Measurements from ENCODE around the gene PSMA3. TPM values are rescaled to one million over a fixed set of nuclear protein-coding genes. Genes with fewer than 3 reads are reported as not detected.

PSMA3 gene
- total RNA-seq, 4 donors from 2014 or later, result 98.6 to 151 (median 131) TPM

DNA sequence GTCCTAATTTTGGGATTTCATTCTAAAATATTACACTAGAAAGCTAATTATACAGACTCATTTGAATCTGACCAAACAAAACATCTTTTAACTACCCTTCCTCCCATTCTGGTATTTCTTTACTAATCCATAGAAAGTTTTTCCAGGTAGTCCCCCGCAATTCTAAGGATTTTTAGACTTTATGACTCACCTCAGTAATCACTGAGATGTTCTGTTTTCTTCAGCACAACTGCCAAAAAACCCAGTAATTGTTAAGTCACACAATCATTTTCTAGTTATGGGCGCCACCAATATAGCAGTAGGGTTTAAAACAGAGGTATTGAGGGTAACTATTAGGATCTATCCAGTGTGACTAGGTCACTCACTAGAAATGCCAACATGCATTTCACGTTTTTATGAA lies 52.1 kb downstream of the PSMA3 start:
- Histone ChIP-seq H3K4me1 (peaks cover 17 to 18% of the 10 kb centered on the region in 2 donors), H3K27ac (peak overlapping the region in 2 of 3 donors; percentile 96 to 98), H3K36me3 (peaks cover 8 to 10% of the 10 kb centered on the region in 2 donors), H3K4me3 (replicated peaks in 1 of 3) (peak overlapping the region in 2 of 3 donors; percentile 44 to 56), H3K27me3 (no peaks in the 10 kb centered on the region), H3K9me3 (no peaks in the 10 kb centered on the region)
- intact Hi-C loops (cut with DNase I), result loop anchor here (5.0 kb wide), 1 partner anchor 54 kb away; the partner anchor contains the start of gene PSMA3
- 8% methylated on average over 3 of the region's 3 CpGs for WGBS, 2 donors
- DNase-seq, result no peak
- no peak for TF ChIP-seq POLR2A (IDR thresholded peaks at IDR 0.05)
- TF ChIP-seq, protein P1, sequence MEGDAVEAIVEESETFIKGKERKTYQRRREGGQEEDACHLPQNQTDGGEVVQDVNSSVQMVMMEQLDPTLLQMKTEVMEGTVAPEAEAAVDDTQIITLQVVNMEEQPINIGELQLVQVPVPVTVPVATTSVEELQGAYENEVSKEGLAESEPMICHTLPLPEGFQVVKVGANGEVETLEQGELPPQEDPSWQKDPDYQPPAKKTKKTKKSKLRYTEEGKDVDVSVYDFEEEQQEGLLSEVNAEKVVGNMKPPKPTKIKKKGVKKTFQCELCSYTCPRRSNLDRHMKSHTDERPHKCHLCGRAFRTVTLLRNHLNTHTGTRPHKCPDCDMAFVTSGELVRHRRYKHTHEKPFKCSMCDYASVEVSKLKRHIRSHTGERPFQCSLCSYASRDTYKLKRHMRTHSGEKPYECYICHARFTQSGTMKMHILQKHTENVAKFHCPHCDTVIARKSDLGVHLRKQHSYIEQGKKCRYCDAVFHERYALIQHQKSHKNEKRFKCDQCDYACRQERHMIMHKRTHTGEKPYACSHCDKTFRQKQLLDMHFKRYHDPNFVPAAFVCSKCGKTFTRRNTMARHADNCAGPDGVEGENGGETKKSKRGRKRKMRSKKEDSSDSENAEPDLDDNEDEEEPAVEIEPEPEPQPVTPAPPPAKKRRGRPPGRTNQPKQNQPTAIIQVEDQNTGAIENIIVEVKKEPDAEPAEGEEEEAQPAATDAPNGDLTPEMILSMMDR (IDR thresholded peaks at IDR 0.05), result no peak

DNA sequence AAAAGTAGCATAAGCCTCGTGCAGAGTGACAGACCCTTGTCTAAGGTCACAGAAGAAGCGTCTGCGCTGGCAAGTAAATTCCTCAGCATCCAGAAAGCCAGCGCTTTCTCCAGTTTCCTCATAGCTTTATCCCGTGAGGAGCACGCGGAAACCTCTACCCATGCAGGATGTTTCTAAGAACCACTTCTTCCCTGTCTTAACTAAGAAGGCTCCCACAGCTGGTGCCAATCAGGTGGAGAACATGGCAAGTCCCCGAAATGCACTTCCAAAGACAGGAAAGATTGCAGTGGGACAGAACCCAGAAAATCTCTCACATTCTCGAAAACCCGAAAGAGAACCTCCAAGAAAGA lies 52.7 kb downstream of the PSMA3 start:
- intact Hi-C loops (cut with DNase I), result loop anchor here (5.0 kb wide), 1 partner anchor 55 kb away; the partner anchor contains the start of gene PSMA3
- peaks cover 17 to 18% of the 10 kb centered on the region in 2 donors for H3K4me1 ChIP-seq

DNA sequence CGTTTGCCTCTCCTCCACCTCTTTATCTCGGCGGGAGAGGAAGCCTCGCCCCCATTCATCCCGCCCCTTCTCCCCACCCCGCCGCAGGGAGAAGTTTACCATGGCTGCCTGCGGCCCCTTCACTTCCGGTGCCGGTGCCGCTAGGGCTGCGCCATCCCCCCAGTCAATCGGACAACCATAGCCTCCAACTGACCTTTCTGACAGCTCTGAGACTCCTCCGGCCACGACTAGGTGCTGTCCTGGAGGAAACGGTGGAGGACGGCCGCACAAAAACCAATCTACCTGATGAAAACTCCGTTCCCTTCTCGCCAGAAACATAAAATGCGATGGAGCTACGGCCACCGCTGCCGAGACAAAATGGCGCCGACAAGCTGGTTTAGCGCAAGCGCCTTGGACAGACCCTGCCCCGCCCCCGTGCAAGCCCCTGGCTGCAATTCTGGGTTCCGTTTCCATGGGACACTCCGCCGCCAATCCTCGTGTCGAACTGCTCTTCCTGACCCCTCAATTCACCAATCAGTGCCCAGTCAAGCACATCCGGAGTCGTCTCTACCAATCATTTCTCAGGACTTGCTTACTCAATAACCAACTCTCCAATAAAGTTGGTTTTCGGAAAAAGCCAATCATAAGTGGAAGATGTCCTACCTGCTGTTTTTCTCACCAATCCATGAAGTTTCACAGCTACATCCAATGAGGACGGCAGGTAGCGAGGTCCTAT lies 53.3 kb downstream of the PSMA3 start:
- TF ChIP-seq, protein P1 (IDR thresholded peaks at IDR 0.05), result no peak
- TF ChIP-seq POLR2A (IDR thresholded peaks at IDR 0.05), result peak; percentile 24 to 62
- peaks cover 17 to 18% of the 10 kb centered on the region in 2 donors for H3K4me1 ChIP-seq
- H3K36me3 ChIP-seq, result peaks cover 1 to 10% of the 10 kb centered on the region in 2 donors
- WGBS, 2 donors, result 0% methylated on average over 26 to 37 of the region's 40 CpGs
- H3K27me3 ChIP-seq, result no peaks in the 10 kb centered on the region
- peak overlapping the region; percentile 91 to 98 (median 96) for H3K27ac ChIP-seq
- intact Hi-C loops (cut with DNase I), result loop anchor here (5.0 kb wide), 1 partner anchor 56 kb away; the partner anchor contains the start of gene PSMA3
- peak; percentile 99 for DNase-seq
- no peaks in the 10 kb centered on the region for H3K9me3 ChIP-seq
- H3K4me3 ChIP-seq (replicated peaks in 1 of 3), result peak overlapping the region; percentile 38 to 93 (median 44)

More for the DNA sequence above, 52.7 kb downstream of the PSMA3 start:
- 0% methylated on average over 10 of the region's 10 CpGs for WGBS, 2 donors
- peak overlapping the region; percentile 91 to 98 (median 96) for H3K27ac ChIP-seq
- peaks cover 6 to 10% of the 10 kb centered on the region in 2 donors for H3K36me3 ChIP-seq
- TF ChIP-seq, protein P1 (IDR thresholded peaks at IDR 0.05), result no peak
- no peak for TF ChIP-seq POLR2A (IDR thresholded peaks at IDR 0.05)
- H3K4me3 ChIP-seq (replicated peaks in 1 of 3), result peak overlapping the region; percentile 44 to 75 (median 56)
- H3K9me3 ChIP-seq, result no peaks in the 10 kb centered on the region
- no peak for DNase-seq
- no peaks in the 10 kb centered on the region for H3K27me3 ChIP-seq

DNA sequence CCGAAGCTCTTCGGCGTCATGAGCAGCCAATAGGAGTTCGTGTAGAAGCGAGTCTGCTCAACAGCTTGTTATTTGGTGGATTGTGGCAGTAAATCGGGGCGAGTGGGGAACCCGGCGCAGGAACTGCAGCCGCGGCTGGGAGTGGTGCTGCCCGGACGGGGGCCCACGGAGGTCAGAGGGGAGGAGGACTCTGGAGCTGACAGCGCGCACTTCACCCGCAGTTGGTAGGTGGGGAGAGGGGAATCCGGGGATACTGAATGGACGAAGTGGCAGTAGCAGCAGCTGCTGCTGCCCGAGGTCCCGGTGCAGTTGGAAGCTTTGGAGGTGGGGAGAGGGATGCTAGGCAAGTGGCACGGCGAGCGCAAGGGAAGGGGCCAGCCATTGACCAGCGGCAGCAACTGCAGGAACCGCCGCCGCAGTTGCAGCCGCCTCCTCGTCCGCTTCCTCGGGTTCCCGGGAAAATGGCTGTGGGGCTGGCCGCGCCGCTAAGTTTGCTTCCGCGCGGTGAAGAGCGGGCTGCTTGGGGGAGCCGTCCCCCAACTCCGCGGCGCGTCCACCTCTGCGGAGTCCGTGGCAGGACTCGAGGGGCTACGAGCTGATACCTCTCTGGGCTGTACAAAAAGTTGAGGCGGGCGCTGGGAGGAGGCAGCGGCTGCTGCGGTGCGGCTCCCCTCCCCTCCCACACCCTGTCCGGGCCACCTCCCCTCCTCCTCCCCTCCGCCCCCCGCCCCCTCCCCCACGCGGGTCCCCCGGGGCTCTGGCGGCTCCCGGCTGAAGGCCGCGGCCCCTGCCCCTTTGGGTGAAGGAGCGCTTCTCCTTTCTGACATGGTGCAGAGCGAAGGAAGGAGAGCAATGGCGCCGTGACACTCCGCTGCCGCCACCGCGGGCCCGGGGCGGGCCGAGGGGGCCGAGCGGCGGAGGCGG lies 54.1 kb downstream of the PSMA3 start, which contains the start of gene ARID4A:
TSS of gene ARID4A (plus strand) at position 79 of the 924 bp plus-strand sequence. CDS start 1,300 bp downstream, outside the sequence.
- Histone ChIP-seq H3K27ac (peak within 1 kb of the TSS; percentile 91 to 98 (median 96)), H3K36me3 (peaks cover 0 to 10% of the 10 kb centered on the region in 2 donors), H3K27me3 (no peaks in the 10 kb centered on the region), H3K4me3 (replicated peaks in 1 of 3) (peak within 1 kb of the TSS; percentile 44 to 93 (median 75)), H3K9me3 (no peaks in the 10 kb centered on the region), H3K4me1 (peaks cover 17 to 18% of the 10 kb centered on the region in 2 donors)
- TF ChIP-seq, protein P1 (IDR thresholded peaks at IDR 0.05), result no peak
- TF ChIP-seq POLR2A (IDR thresholded peaks at IDR 0.05), result peak in 1 of 2 donors; percentile 90
- 0% methylated on average over 24 to 44 of the region's 79 CpGs for WGBS, 2 donors
- intact Hi-C loops (cut with DNase I), result loop anchor here (5.0 kb wide), 1 partner anchor 56 kb away; the partner anchor contains the start of gene PSMA3
- DNase-seq, result peak; percentile 43 to 90
